GM20431 (cell line): ENCODE measurements around the gene SUSD4.
"Not testable (repeated sequence)": the region's sequence is repeated elsewhere in the genome, so short reads cannot be mapped to it uniquely, and the experiment has no call there.

Experiments used
- in situ Hi-C: fragments of 300-500 bp; cut with MseI, MboI; formaldehyde crosslinking; loops from one replicate; pipeline ENCODE4 v1.15.0; 2020; ENCODE audit warnings: low sequenced_read_pairs; ENCODE audit not compliant: unreplicated experiment

SUSD4 gene

GRCh38 chr1:223259462-223259861, 104.5 kb downstream of the SUSD4 start:
- in situ Hi-C loops = no loop called here

GRCh38 chr1:223258751-223259198, 105.2 kb downstream of the SUSD4 start:
- in situ Hi-C loops = no loop called here

- in situ Hi-C loops = no loop called here
These were observed 106.0 kb downstream of the SUSD4 start for GRCh38 chr1:223257856-223258550.

DNA sequence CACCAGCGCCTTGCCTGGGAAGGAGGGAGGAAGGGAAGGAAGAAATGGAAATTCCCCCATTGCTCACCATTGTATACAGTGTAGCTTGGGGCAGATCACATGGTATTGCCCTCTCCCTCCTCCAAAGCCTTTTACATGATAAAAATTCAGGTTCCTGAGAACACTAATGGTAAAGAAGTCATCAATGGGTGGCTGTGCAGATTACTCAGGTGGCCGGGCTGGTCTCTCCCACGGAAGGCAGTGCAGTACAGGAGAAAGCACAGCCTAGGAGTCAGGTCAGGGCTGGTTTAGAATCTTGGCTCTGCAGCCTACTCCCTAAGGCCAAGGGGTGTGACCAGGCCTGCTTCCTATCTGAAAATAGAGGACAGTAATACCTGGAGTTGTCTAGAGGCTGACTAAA, 107.9 kb downstream of the SUSD4 start:
- in situ Hi-C loops = no loop called here

DNA sequence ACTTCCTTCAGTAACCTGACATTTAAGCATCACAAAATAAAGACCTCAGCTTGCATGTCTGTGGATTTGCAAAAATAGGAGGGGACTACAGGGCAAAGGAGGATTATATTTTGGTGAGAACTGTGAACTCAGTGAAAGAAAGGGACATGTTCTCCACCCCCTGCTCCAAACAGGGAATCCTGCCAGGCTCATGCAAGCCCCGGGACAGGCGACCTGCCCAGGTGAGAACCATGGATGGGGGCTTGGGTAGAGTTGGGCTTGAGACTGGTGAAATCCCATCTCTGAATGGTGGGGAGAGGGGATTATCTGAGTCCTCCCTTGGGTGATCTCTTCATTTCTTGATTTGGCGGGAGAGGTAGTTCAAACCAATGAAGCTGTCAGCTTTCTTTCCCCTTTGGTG, 110.1 kb downstream of the SUSD4 start:
- in situ Hi-C loops = no loop called here

- in situ Hi-C loops = not testable (repeated sequence)
These were observed 112.6 kb downstream of the SUSD4 start for GRCh38 chr1:223251387-223251786.

DNA sequence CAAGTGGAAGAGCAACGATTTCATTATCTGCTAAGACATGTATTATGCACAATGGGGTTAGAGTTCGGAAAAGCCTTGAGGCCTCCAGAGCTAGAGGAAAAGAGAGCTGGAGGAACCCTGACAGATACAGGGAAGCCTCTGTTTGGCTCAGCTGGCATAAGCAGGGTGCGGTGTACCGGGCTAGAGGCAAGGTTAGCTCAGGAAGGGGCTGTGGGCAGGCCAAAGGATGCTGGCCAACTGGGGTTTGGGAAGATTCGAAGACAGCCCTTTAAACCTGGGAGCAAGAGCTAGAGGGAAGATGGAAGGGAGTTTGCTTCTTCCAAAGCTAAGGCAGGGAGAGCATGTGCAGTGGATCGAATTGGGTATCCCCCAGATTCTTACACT, 113.4 kb downstream of the SUSD4 start:
- in situ Hi-C loops = no loop called here

GRCh38 chr1:223249854-223250631, 113.9 kb downstream of the SUSD4 start:
- in situ Hi-C loops = no loop called here

GRCh38 chr1:223248770-223249140, 115.2 kb downstream of the SUSD4 start:
- in situ Hi-C loops = no loop called here

- in situ Hi-C loops = no loop called here
These were observed 115.8 kb downstream of the SUSD4 start for GRCh38 chr1:223248001-223248769.

- in situ Hi-C loops = no loop called here
These were observed 117.4 kb downstream of the SUSD4 start for GRCh38 chr1:223246476-223247112.

GRCh38 chr1:223245983-223246382, 118.0 kb downstream of the SUSD4 start:
- in situ Hi-C loops = no loop called here

GRCh38 chr1:223245411-223245810, 118.6 kb downstream of the SUSD4 start:
- in situ Hi-C loops = no loop called here

- in situ Hi-C loops = no loop called here
These were observed 119.4 kb downstream of the SUSD4 start for GRCh38 chr1:223244366-223245103.

DNA sequence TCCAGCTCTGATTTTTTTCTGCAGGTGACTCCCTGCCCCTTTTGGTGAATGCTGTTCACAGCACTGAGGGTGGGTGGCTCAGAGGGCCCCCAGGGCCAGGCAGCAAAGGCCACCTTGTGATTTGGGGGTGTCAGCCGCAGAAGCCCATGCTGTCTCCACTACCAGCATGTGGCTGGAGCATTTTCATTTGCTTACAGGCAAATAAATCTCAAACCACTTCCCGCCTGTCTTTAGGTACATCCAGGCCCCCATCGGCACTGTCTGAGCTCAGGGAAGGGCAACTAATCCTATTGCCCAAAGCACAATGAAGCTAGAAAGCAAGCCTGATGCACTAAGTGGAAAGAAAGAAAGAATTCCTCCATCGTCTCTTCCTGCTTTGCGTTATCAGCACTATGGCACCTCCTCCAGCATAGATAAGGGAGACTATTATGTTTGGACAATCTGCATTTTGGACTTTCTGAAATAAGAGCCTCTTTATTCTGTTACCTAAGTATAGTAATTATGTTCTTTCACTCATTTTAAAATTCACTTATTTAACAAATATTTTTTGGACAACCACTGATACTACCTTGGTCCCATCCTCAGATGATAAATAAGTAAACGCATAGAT, 120.4 kb downstream of the SUSD4 start:
- in situ Hi-C loops = no loop called here

- in situ Hi-C loops = no loop called here
These were observed 121.0 kb downstream of the SUSD4 start for GRCh38 chr1:223242971-223243370.

GRCh38 chr1:223242382-223242955, 121.5 kb downstream of the SUSD4 start:
- in situ Hi-C loops = no loop called here

DNA sequence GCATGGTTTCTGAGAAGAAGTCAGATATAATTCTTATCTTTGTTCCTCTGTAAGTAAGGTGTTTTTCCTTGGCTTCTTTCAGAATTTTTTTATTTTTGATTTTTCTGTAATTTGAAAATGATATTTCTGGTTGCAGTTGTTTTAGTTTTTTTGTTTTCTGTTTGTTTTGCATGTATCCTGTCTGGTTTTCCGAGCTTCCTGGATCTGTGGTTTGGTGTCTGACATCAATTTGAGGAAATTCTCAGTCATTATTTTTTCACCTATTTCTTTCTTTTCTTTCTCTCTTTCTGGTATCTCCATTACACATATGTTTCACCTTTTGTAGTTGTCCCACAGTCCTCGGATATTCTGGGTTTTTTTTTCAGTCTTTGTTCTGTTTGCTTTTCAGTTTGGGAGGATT, 123.9 kb downstream of the SUSD4 start:
- in situ Hi-C loops = no loop called here

DNA sequence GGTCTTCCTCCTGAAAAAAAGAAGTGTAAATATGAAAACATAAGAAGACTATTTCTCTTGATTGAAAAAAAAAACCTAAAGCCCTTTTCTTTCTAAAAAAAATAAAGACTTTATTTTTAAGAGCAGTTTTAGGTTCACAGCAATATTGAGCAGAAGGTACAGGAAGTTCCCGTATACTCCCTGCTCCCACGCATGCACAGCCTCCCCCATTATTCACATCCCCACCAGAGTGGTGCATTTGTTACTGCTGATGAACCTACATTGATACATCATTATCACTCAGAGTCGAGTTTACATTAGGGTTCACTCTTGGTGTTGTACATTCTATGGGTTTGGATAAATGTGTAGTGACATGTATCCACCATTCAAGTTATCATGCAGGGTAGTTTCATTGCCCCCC, 128.9 kb downstream of the SUSD4 start:
- in situ Hi-C loops = no loop called here
